Loucy (cell line): Measurements from ENCODE around the gene APOF.
"Not testable (repeated sequence)": the region's sequence is repeated elsewhere in the genome, so short reads cannot be mapped to it uniquely, and the experiment has no call there.

Experiments used
- CTCF ChIP-seq: fragments of 200-600 bp; sonication (generic); conservative IDR thresholded peaks from 2 replicates; pipeline ENCODE4 v1.5.1; 2014; ENCODE audit warnings: mild to moderate bottlenecking, antibody characterized with exemption, low read length
- EZH2phosphoT487 ChIP-seq: fragments of 200-600 bp; IDR thresholded peaks from 2 replicates; pipeline ENCODE4 v1.6.1; 2018; ENCODE audit warnings: antibody characterized with exemption, mild to moderate bottlenecking, moderate library complexity, borderline replicate concordance

DNA sequence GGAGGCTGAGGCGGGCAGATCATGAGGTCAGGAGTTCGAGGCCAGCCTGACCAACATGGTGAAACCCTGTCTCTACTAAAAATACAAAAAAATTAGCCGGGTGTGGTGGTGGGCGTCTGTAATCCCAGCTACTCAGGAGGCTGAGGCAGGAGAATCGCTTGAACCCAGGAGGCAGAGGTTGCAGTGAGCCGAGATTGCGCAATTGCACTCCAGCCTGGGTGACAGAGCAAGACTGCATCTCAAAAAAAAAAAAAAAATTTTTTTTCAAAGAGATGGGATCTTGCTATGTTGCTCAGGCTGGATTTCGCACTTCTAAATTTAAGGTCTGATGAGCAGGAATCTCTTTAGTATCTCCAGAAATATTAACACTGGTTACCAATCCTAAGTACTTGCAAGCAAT is 41.0 kb downstream of the APOF start:
- not testable (repeated sequence) for TF ChIP-seq CTCF, EZH2phosphoT487
